Calu3 (cell line): ENCODE results near the gene SHROOM3. TPM values are rescaled to one million over a fixed set of nuclear protein-coding genes. Genes with fewer than 3 reads are reported as not detected.
"Not testable (repeated sequence)": the region's sequence is repeated elsewhere in the genome, so short reads cannot be mapped to it uniquely, and the experiment has no call there.

ENCODE experiments used
- BruUV-seq: library from RNA; stranded (reverse); fragments of 400-500 nt; replicated peaks from 2 replicates; lab custom pipeline; 2021; lab: Mats Ljungman, UMichigan
- CTCF ChIA-PET: fragments of 300-600 bp; sonication (Branson Sonifier 250); formaldehyde crosslinking; loops from one replicate; lab custom pipeline; 2022; ENCODE audit warnings: antibody characterized with exemption; lab: Charles Lee
- DNase-seq: peaks from one replicate; pipeline ENCODE4 v3.0.0; 2022
- H3K27ac Mint-ChIP-seq: one replicate; pipeline ENCODE4 v1.8.0; 2022; ENCODE audit warnings: mixed read lengths; ENCODE audit not compliant: unreplicated experiment
- H3K27me3 Mint-ChIP-seq: one replicate; pipeline ENCODE4 v1.8.0; 2022; ENCODE audit warnings: mixed read lengths; ENCODE audit not compliant: unreplicated experiment
- H3K36me3 Mint-ChIP-seq: one replicate; pipeline ENCODE4 v1.8.0; 2022; ENCODE audit warnings: mild to moderate bottlenecking, moderate library complexity, mixed read lengths; ENCODE audit not compliant: insufficient read depth, unreplicated experiment
- H3K4me1 Mint-ChIP-seq: one replicate; pipeline ENCODE4 v1.8.0; 2022; ENCODE audit warnings: mild to moderate bottlenecking, low read depth, mixed read lengths; ENCODE audit not compliant: unreplicated experiment
- H3K4me3 Mint-ChIP-seq: one replicate; pipeline ENCODE4 v1.8.0; 2022; ENCODE audit warnings: mild to moderate bottlenecking, low read depth, moderate library complexity, mixed read lengths; ENCODE audit not compliant: unreplicated experiment
- H3K9me3 Mint-ChIP-seq: one replicate; pipeline ENCODE4 v1.8.0; 2022; ENCODE audit warnings: low read depth, mixed read lengths; ENCODE audit not compliant: unreplicated experiment
- intact Hi-C: fragments of 100-400 bp; cut with micrococcal nuclease; formaldehyde crosslinking; loops from one replicate; pipeline ENCODE4 v1.10.0; 2022; ENCODE audit not compliant: unreplicated experiment
- total RNA-seq: library from RNA; stranded (reverse); gene quantifications from 2 replicates; pipeline ENCODE4 v1.2.3, GENCODE V29; 2022
- TF ChIP-seq, protein P1 (sequence below): fragments of 200-600 bp; IDR thresholded peaks from one replicate; pipeline ENCODE4 v1.8.0; 2022; ENCODE audit warnings: antibody characterized with exemption; ENCODE audit not compliant: unreplicated experiment

SHROOM3 gene
- total RNA-seq, 1 experiment from 2014 or later: 114 TPM

DNA sequence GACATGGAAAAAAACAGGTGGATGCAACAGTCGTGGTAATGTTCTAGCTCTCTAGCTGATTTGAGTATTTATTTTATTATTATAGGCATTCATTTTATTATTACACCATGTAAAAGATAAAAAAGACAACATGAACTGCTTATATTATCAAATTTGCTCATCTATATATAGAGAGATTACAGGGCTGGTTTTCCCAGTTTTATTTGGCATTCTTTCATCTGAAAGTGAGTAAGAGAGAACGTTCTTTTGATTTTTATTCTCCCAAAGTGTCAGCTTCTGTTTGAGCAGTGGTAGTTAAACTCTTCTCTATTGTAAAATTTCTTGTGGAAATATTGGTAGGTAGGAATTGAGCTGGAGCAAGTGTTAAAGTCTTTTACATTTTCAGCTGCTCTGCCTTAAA, 283.0 kb downstream of the SHROOM3 start:
- BruUV-seq: no TSS peak
- H3K27ac Mint-ChIP-seq: peak overlapping the region; percentile 78
- intact Hi-C loops: no loop called here
- TF ChIP-seq, protein P1, sequence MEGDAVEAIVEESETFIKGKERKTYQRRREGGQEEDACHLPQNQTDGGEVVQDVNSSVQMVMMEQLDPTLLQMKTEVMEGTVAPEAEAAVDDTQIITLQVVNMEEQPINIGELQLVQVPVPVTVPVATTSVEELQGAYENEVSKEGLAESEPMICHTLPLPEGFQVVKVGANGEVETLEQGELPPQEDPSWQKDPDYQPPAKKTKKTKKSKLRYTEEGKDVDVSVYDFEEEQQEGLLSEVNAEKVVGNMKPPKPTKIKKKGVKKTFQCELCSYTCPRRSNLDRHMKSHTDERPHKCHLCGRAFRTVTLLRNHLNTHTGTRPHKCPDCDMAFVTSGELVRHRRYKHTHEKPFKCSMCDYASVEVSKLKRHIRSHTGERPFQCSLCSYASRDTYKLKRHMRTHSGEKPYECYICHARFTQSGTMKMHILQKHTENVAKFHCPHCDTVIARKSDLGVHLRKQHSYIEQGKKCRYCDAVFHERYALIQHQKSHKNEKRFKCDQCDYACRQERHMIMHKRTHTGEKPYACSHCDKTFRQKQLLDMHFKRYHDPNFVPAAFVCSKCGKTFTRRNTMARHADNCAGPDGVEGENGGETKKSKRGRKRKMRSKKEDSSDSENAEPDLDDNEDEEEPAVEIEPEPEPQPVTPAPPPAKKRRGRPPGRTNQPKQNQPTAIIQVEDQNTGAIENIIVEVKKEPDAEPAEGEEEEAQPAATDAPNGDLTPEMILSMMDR: no peak
- peaks cover 71% of the 10 kb centered on the region for H3K4me1 Mint-ChIP-seq
- no peaks in the 10 kb centered on the region for H3K27me3 Mint-ChIP-seq
- no peaks in the 10 kb centered on the region for H3K9me3 Mint-ChIP-seq
- CTCF ChIA-PET: interaction anchor here (1.6 kb wide), 1 partner anchor 26 kb away, joined by 3 read pairs; no protein-coding TSS in a partner anchor
- DNase-seq: no peak
- peak overlapping the region; percentile 68 for H3K4me3 Mint-ChIP-seq
- H3K36me3 Mint-ChIP-seq: peaks cover 58% of the 10 kb centered on the region

DNA sequence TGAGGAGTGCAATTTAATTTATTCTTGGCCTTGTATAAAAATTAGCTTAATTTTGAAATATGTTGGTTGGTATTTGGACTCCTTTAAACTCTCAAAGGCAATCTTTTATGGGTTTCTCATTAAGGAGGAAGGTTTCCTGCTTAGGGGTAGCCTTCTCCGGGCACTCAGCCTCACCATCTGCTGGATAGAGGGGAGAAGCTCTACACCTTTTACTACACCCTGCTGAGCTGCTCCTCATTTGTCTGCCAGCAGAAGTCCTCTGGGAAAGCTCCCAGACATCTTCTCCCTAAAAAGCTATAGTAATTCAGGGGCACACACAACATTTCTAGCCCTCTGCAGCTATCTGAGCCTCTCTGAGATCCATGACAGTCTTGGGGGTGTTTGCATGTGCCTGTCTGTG, 283.8 kb downstream of the SHROOM3 start:
- no peak for DNase-seq
- peak overlapping the region; percentile 78 for H3K27ac Mint-ChIP-seq
- peaks cover 76% of the 10 kb centered on the region for H3K4me1 Mint-ChIP-seq
- TF ChIP-seq, protein P1: no peak
- CTCF ChIA-PET: interaction anchor here (1.6 kb wide), 1 partner anchor 27 kb away, joined by 3 read pairs; no protein-coding TSS in a partner anchor
- peaks cover 64% of the 10 kb centered on the region for H3K36me3 Mint-ChIP-seq
- intact Hi-C loops: no loop called here
- BruUV-seq: no TSS peak
- no peaks in the 10 kb centered on the region for H3K9me3 Mint-ChIP-seq
- no peaks in the 10 kb centered on the region for H3K27me3 Mint-ChIP-seq
- H3K4me3 Mint-ChIP-seq: peak overlapping the region; percentile 68

DNA sequence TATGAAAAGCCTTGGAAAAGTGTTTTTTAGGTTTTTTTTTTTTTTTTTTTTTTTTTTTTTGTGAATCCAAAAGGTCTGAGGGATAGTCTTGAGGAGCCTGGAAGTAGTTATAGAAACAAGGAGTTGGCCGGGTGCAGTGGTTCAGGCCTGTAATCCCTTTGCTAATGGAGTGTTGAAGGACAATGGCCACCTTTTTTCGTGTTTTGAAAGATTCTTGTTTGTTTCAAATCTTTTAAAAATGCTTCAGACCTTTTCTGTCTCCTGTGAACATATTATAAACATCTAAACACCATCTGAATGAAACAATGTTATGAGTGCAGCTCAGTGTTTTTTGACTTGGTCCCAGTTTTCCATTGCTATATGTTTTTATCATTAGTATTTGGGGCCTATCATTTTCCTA, 285.1 kb downstream of the SHROOM3 start:
- CTCF ChIA-PET: interaction anchor here (0.7 to 1.1 kb wide), 2 partner anchors 121 to 126 kb away, joined by 3 to 7 read pairs; no protein-coding TSS in a partner anchor
- intact Hi-C loops: loop anchor here (5.0 kb wide), 1 partner anchor 208 kb away; no protein-coding TSS in a partner anchor

DNA sequence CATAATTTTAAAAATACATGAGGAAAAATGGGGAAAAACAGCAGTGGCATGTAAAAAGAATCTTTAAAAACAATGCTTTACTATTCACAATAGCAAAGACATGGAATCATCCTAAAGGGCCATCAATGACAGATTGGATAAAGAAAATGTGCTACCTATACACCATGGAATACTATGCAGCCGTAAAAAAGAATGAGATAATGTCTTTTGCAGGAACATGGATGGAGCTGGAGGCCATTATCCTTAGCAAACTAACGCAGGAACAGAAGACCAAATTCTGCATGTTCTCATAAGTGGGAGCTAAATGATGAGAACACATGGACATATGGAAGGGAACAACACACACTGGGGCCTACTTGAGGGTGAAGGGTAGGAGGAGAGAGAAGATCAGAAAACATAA, 287.1 kb downstream of the SHROOM3 start:
- Mint-ChIP-seq H3K4me3 (peak overlapping the region; percentile 30), H3K36me3 (peaks cover 55% of the 10 kb centered on the region), H3K27ac (peak overlapping the region; percentile 81), H3K4me1 (peaks cover 76% of the 10 kb centered on the region)
- H3K9me3 Mint-ChIP-seq, BruUV-seq, DNase-seq, H3K27me3 Mint-ChIP-seq: not testable (repeated sequence)
- CTCF ChIA-PET: interaction anchor here (0.7 to 1.0 kb wide), 2 partner anchors 37 to 175 kb away, joined by 3 read pairs; no protein-coding TSS in a partner anchor
- intact Hi-C loops: loop anchor here (5.0 kb wide), 1 partner anchor 210 kb away; no protein-coding TSS in a partner anchor

More for the DNA sequence above, 285.1 kb downstream of the SHROOM3 start:
- Mint-ChIP-seq H3K4me1 (peaks cover 76% of the 10 kb centered on the region), H3K9me3 (no peaks in the 10 kb centered on the region), H3K36me3 (peaks cover 56% of the 10 kb centered on the region), H3K27ac (peak overlapping the region; percentile 78), H3K27me3 (no peaks in the 10 kb centered on the region), H3K4me3 (peak overlapping the region; percentile 68)
- BruUV-seq: no TSS peak
- DNase-seq: no peak
- TF ChIP-seq, protein P1: no peak

DNA sequence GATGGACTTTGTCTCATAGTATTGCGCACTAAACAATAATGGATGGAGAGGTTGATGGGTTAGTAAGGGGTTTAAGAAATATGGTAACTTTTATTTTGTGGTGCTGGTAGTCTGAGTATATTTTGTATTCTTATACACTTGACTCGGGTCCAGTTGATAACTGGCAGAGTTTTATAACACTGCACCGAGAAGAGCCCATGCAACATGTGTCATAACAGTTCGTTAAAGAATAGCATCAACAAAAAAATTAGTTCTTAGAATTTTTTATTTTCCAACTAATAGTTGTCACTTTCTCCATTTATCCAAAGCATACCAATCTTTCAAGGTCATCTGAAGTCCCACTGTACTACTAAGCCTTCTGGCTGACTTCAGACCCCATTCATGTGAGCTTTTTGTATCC, 287.8 kb downstream of the SHROOM3 start:
- CTCF ChIA-PET: interaction anchor here (0.5 to 1.0 kb wide), 4 partner anchors 9 to 176 kb away, joined by 3 to 7 read pairs (median 4); no protein-coding TSS in a partner anchor
- peak overlapping the region; percentile 30 for H3K4me3 Mint-ChIP-seq
- peaks cover 72% of the 10 kb centered on the region for H3K4me1 Mint-ChIP-seq
- TF ChIP-seq, protein P1: no peak
- no peaks in the 10 kb centered on the region for H3K27me3 Mint-ChIP-seq
- H3K9me3 Mint-ChIP-seq: no peaks in the 10 kb centered on the region
- DNase-seq: no peak
- peaks cover 52% of the 10 kb centered on the region for H3K36me3 Mint-ChIP-seq
- H3K27ac Mint-ChIP-seq: peak overlapping the region; percentile 81
- intact Hi-C loops: loop anchor here (5.0 kb wide), 1 partner anchor 211 kb away; no protein-coding TSS in a partner anchor
- TSS peak; percentile 27 for BruUV-seq
